Activated CD8-positive, alpha-beta memory T cell treated with anti-CD3 and anti-CD28 coated beads for 4 hours (primary cell): ENCODE data around the gene GOSR1.
"Not testable (repeated sequence)": the region's sequence is repeated elsewhere in the genome, so short reads cannot be mapped to it uniquely, and the experiment has no call there.

ENCODE experiments used
- DNase-seq, 2 donors: peaks; one replicate each; pipeline ENCODE4 v3.0.0-alpha.2; 2020; ENCODE audit warnings: low read depth in 2 of 2

GOSR1 gene

GRCh38 chr17:30505868-30506417, 28.7 kb downstream of the GOSR1 start:
- no peak for DNase-seq

- DNase-seq, result no peak
Measured at GRCh38 chr17:30506481-30506880, 29.3 kb downstream of the GOSR1 start.

GRCh38 chr17:30513346-30513745, 36.1 kb downstream of the GOSR1 start:
- no peak for DNase-seq

GRCh38 chr17:30514895-30515596, 37.8 kb downstream of the GOSR1 start:
- DNase-seq, result no peak

GRCh38 chr17:30517786-30518185, 40.6 kb downstream of the GOSR1 start:
- DNase-seq, result no peak

GRCh38 chr17:30519166-30519565, 42.0 kb downstream of the GOSR1 start:
- no peak for DNase-seq

GRCh38 chr17:30519707-30520106, 42.5 kb downstream of the GOSR1 start:
- DNase-seq, result no peak

GRCh38 chr17:30520436-30520835, 43.2 kb downstream of the GOSR1 start:
- DNase-seq, result no peak

GRCh38 chr17:30520882-30521281, 43.7 kb downstream of the GOSR1 start:
- DNase-seq, result no peak

- DNase-seq, result no peak
Measured at GRCh38 chr17:30521766-30522165, 44.6 kb downstream of the GOSR1 start.

- DNase-seq, result not testable (repeated sequence)
Measured at GRCh38 chr17:30523236-30523635, 46.0 kb downstream of the GOSR1 start.

- DNase-seq, result no peak
Measured at GRCh38 chr17:30524847-30525246, 47.6 kb downstream of the GOSR1 start.

- no peak for DNase-seq
Measured at GRCh38 chr17:30526401-30526800, 49.2 kb downstream of the GOSR1 start.

- not testable (repeated sequence) for DNase-seq
Measured at GRCh38 chr17:30528701-30529100, 51.5 kb downstream of the GOSR1 start.

GRCh38 chr17:30530346-30531025, 53.3 kb downstream of the GOSR1 start:
- no peak for DNase-seq

GRCh38 chr17:30532871-30533270, 55.7 kb downstream of the GOSR1 start:
- no peak for DNase-seq

- no peak for DNase-seq
Measured at GRCh38 chr17:30534298-30534697, 57.1 kb downstream of the GOSR1 start.

- DNase-seq, result no peak
Measured at GRCh38 chr17:30534938-30535921, 58.0 kb downstream of the GOSR1 start.

GRCh38 chr17:30536846-30537245, 59.6 kb downstream of the GOSR1 start:
- not testable (repeated sequence) for DNase-seq

- DNase-seq, result not testable (repeated sequence)
Measured at GRCh38 chr17:30537667-30538066, 60.5 kb downstream of the GOSR1 start.

- DNase-seq, result no peak
Measured at GRCh38 chr17:30541802-30542201, 64.6 kb downstream of the GOSR1 start.

- no peak for DNase-seq
Measured at GRCh38 chr17:30543456-30543855, 66.2 kb downstream of the GOSR1 start.
